Measurements from ENCODE around the gene TECPR1. TPM values are rescaled to one million over a fixed set of nuclear protein-coding genes. Genes with fewer than 3 reads are reported as not detected.

The TECPR1 gene
- total and polyA plus RNA-seq, 2 experiments from 2014 or later, result 4.6 to 24.4 TPM

DNA sequence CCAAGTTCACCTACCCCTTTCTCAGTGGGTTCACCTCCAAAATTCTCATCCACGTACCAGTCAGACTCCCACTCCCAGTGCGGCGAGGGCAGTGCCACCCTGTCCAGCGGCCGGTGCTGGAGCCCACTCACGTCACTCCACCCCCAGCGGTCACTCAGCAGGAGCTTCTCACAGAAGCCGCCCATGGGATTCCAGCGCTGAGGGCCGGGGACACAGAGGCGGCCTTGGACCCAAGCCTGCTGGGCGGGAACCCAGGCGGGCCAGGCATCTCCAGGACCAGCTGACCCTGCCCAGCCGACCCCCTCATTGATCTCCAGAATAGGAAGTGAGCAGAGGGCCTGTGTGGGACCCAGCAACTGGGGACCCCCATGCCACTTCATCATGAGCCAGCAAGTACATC, 7.2 kb downstream of the TECPR1 start:
- Histone ChIP-seq H4K20me1 (replicated peaks; ENCODE audit: insufficient read depth) (no peaks in the 10 kb centered on the region), H3K4me1 (ENCODE audit: insufficient read depth) (no peaks in the 10 kb centered on the region), H3K79me2 (replicated peaks; ENCODE audit: insufficient read depth) (no peaks in the 10 kb centered on the region), H3K27me3 (ENCODE audit: insufficient read depth) (no peaks in the 10 kb centered on the region), H3K9me2 (ENCODE audit: insufficient read depth) (no peaks in the 10 kb centered on the region), H3K4me3 (no peak overlapping the region), H3K27ac (ENCODE audit: low read depth) (no peak overlapping the region), H3F3A (replicated peaks; ENCODE audit: low read depth) (no peaks in the 10 kb centered on the region), H3K36me3 (ENCODE audit: insufficient read depth) (no peaks in the 10 kb centered on the region), H2AFZ (no peak overlapping the region), H3K4me2 (no peak overlapping the region)
- Mint-ChIP-seq H3K9me3 (no peaks in the 10 kb centered on the region; the same call in 2 of the 3 replicates), H3K4me3 (no peak overlapping the region), H3K4me1 (peaks cover 5% of the 10 kb centered on the region), H3K27me3 (ENCODE audit: insufficient read depth, low read depth, poor library complexity) (peaks cover 4% of the 10 kb centered on the region), H3K36me3 (ENCODE audit: low read depth) (peaks cover 3% of the 10 kb centered on the region; the same call in 2 of the 3 replicates), H3K27ac (no peak overlapping the region)
- ATAC-seq (no peak), DNase-seq (ENCODE audit: low spot score) (no peak)
- TF ChIP-seq ZNF331 (CRISPR knock-in tag; IDR thresholded peaks at IDR 0.05; ENCODE audit: low read depth) (no peak), JUNB (IDR thresholded peaks at IDR 0.05; ENCODE audit: unreplicated experiment) (no peak), EZH2 (IDR thresholded peaks at IDR 0.05; ENCODE audit: low read depth, unreplicated experiment) (no peak), EZH2phosphoT487 (IDR thresholded peaks at IDR 0.05; ENCODE audit: unreplicated experiment) (no peak), CREB1 (CRISPR knock-in tag; IDR thresholded peaks at IDR 0.05; ENCODE audit: low read depth) (no peak), STAT1 (IDR thresholded peaks at IDR 0.05; ENCODE audit: unreplicated experiment) (no peak)
- TF ChIP-seq, protein P1, sequence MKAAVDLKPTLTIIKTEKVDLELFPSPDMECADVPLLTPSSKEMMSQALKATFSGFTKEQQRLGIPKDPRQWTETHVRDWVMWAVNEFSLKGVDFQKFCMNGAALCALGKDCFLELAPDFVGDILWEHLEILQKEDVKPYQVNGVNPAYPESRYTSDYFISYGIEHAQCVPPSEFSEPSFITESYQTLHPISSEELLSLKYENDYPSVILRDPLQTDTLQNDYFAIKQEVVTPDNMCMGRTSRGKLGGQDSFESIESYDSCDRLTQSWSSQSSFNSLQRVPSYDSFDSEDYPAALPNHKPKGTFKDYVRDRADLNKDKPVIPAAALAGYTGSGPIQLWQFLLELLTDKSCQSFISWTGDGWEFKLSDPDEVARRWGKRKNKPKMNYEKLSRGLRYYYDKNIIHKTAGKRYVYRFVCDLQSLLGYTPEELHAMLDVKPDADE (IDR thresholded peaks at IDR 0.05), result no peak

DNA sequence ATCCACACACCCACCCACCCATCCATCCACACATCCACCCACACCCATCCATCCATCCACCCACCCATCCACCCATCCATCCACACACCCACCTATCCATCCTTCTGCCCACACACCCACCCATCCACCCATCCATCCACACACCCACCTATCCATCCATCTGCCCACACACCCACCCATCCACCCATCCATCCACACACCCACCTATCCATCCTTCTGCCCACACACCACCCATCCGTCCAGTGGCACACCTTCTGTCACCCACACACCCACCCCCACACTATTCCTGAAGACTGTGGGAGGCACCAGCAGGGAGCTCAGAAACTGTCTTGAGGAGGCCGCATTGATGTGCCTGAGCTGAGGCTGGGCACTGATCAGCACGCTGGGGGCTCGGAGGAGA, 9.1 kb downstream of the TECPR1 start:
- no peaks in the 10 kb centered on the region for H3K9me3 Mint-ChIP-seq
- Histone ChIP-seq H3K4me2 (no peak overlapping the region), H2AFZ (no peak overlapping the region), H3K79me2 (replicated peaks; ENCODE audit: insufficient read depth) (no peaks in the 10 kb centered on the region), H3K4me3 (no peak overlapping the region), H3K9me2 (ENCODE audit: insufficient read depth) (no peaks in the 10 kb centered on the region), H3K27me3 (ENCODE audit: insufficient read depth) (no peaks in the 10 kb centered on the region), H3K36me3 (ENCODE audit: insufficient read depth) (no peaks in the 10 kb centered on the region), H4K20me1 (replicated peaks; ENCODE audit: insufficient read depth) (no peaks in the 10 kb centered on the region), H3F3A (replicated peaks; ENCODE audit: low read depth) (no peaks in the 10 kb centered on the region), H3K27ac (ENCODE audit: low read depth) (no peak overlapping the region), H3K4me1 (ENCODE audit: insufficient read depth) (no peaks in the 10 kb centered on the region)
- peaks cover 7% of the 10 kb centered on the region for H3K27me3 Mint-ChIP-seq (ENCODE audit: insufficient read depth, low read depth, poor library complexity)
- ATAC-seq (no peak), DNase-seq (ENCODE audit: low spot score) (no peak)
- H3K27ac Mint-ChIP-seq, result no peak overlapping the region
- TF ChIP-seq EZH2 (IDR thresholded peaks at IDR 0.05; ENCODE audit: low read depth, unreplicated experiment), result no peak
- no peak overlapping the region for H3K4me3 Mint-ChIP-seq
- no peaks in the 10 kb centered on the region; the same call in 2 of the 3 replicates for H3K36me3 Mint-ChIP-seq (ENCODE audit: low read depth)
- no peaks in the 10 kb centered on the region; the same call in 2 of the 3 replicates for H3K4me1 Mint-ChIP-seq

GRCh38 chr7:98242342-98242741, 9.7 kb downstream of the TECPR1 start:
- Mint-ChIP-seq H3K4me1 (no peaks in the 10 kb centered on the region), H3K27me3 (ENCODE audit: insufficient read depth, low read depth, poor library complexity) (peaks cover 7% of the 10 kb centered on the region), H3K27ac (no peak overlapping the region), H3K9me3 (no peaks in the 10 kb centered on the region), H3K4me3 (no peak overlapping the region), H3K36me3 (ENCODE audit: low read depth) (no peaks in the 10 kb centered on the region; the same call in 2 of the 3 replicates)
- Histone ChIP-seq H3F3A (replicated peaks; ENCODE audit: low read depth) (no peaks in the 10 kb centered on the region), H3K36me3 (ENCODE audit: insufficient read depth) (no peaks in the 10 kb centered on the region), H3K4me1 (ENCODE audit: insufficient read depth) (no peaks in the 10 kb centered on the region), H2AFZ (no peak overlapping the region), H3K27me3 (ENCODE audit: insufficient read depth) (no peaks in the 10 kb centered on the region), H3K27ac (ENCODE audit: low read depth) (no peak overlapping the region), H3K9me2 (ENCODE audit: insufficient read depth) (no peaks in the 10 kb centered on the region), H3K4me3 (no peak overlapping the region), H4K20me1 (replicated peaks; ENCODE audit: insufficient read depth) (no peaks in the 10 kb centered on the region), H3K4me2 (no peak overlapping the region), H3K79me2 (replicated peaks; ENCODE audit: insufficient read depth) (no peaks in the 10 kb centered on the region)
- ATAC-seq (no peak), DNase-seq (ENCODE audit: low spot score) (no peak)
- TF ChIP-seq REST (IDR thresholded peaks at IDR 0.05; ENCODE audit: unreplicated experiment), result no peak
- no peak for TF ChIP-seq POLR2AphosphoS5 (IDR thresholded peaks at IDR 0.05; ENCODE audit: low read depth)
- no peak for TF ChIP-seq EZH2 (IDR thresholded peaks at IDR 0.05; ENCODE audit: low read depth, unreplicated experiment)
- TF ChIP-seq CREB1 (CRISPR knock-in tag; IDR thresholded peaks at IDR 0.05; ENCODE audit: low read depth), result no peak
- TF ChIP-seq ZNF331 (CRISPR knock-in tag; IDR thresholded peaks at IDR 0.05; ENCODE audit: low read depth), result no peak

Data from GM23338 (cell line).